ENCODE results near the gene HMCN2.

DNA sequence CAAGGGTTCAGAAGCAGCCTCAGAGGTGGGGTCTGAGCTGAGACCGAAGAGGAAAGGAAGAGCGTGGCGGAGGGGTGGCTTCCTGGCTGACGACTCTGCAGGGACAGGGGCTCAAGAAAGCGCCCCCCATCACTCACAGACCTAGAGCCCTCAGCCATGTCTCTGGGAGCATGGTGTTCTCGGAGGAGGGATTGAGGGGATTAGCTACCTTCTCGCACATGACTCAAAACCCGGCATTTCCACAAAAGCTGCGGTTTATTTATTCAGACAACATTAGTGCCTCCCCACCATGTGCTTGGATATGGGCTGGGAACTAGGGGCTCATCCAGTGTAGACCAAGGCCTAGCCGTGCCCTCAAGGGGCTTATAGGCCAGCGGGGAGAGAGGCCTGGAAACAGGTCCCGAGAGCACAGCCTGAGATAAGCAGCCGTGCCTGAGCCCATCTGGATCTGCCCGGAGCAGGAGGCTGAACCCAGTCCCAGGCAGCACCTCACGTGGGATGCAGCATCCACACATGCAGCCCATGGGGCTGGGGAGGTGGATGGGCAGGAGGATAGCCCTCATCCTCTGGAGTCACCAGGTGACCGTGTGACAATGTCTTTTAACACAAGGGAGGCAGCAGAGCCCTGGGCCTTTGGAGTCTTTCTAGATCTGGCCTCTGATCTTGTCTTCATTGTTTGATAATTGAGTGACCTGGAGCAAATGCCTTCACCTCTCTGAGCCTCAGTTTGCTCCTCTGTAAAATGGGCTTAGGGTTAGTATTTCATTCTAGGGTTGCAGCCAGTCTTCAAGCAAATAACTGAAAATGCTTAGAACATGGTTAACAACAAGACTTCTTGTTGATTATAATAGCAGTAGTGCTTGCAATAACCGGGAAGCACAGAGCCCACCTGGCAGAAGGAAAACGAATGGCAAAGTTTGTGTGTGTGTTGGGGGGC lies 878 bp upstream of the HMCN2 start:
- no peak for TF ChIP-seq EZH2 (IDR thresholded peaks at IDR 0.05; ENCODE audit: insufficient read depth, poor library complexity, severe bottlenecking)
- TF ChIP-seq EZH2phosphoT487 (IDR thresholded peaks at IDR 0.05; ENCODE audit: insufficient read depth, low read depth): no peak

All from GM23248 (cell line).